Measurements from ENCODE around the gene CPED1. TPM values are rescaled to one million over a fixed set of nuclear protein-coding genes. Genes with fewer than 3 reads are reported as not detected.

Gene CPED1
- total and polyA plus RNA-seq, 10 of the 15 experiments (the other 5 are each of a cell fraction or from before 2014, with no cell fraction given): 0.01 to 0.77 (median 0.10) TPM; not detected in 1

DNA sequence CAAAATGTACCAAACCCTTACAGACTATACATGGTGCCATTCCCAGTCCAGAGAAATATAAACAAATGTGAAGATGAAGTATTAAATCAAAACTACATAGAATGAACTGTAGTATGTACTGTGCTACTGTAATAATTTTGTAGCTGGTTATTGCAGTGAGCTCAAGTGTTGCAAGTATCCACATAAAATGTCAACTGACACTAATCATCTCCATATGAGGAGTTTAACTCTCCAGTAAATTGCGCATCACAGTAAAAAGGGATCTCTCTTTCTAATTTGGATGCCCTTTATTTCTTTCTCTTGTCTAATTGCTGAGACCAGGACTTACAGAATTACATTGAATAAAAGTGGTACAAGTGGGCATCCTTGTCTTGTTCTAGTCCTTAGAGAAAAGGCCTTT lies 165.5 kb downstream of the CPED1 start:
- no peaks in the 10 kb centered on the region for H3K4me1 ChIP-seq (ENCODE audit: control insufficient read depth, insufficient read depth, low read length)
- no peak for TF ChIP-seq KAT2A (conservative IDR thresholded peaks at IDR 0.05; ENCODE audit: control insufficient read depth, low read depth, low read length)
- H3K9me3 ChIP-seq (replicated peaks; ENCODE audit: control insufficient read depth, insufficient read depth, low read length): no peaks in the 10 kb centered on the region
- BruUV-seq (replicated peaks): no TSS peak
- intact Hi-C loops (cut with micrococcal nuclease; ENCODE audit: unreplicated experiment): no loop called here
- no peak overlapping the region for H3K27ac ChIP-seq (ENCODE audit: control insufficient read depth, insufficient read depth)
- in situ Hi-C loops (cut with MboI): no loop called here
- DNase-seq (ENCODE audit: low read depth, low spot score) (no peak), ATAC-seq (no peak), FAIRE-seq (no peak)
- ChIA-PET RAD21 (ENCODE audit: unreplicated experiment) (no interaction called here), CTCF (interaction anchor here (1.5 kb wide), 1 partner anchor 14 kb away, joined by 6 read pairs; no protein-coding TSS in a partner anchor), POLR2A (no interaction called here), SMC1A (ENCODE audit: uncharacterized antibody, unreplicated experiment) (interaction anchor here (1.1 kb wide), 1 partner anchor 26 kb away, joined by 4 read pairs; no protein-coding TSS in a partner anchor)
- no peaks in the 10 kb centered on the region for H4K20me1 ChIP-seq (ENCODE audit: control insufficient read depth, insufficient read depth)
- no peaks in the 10 kb centered on the region for H3K79me2 ChIP-seq (ENCODE audit: control insufficient read depth, insufficient read depth, low read length)
- H3K9ac ChIP-seq (ENCODE audit: control insufficient read depth, insufficient read depth, low read length): no peak overlapping the region
- H2AFZ ChIP-seq (ENCODE audit: control insufficient read depth, low read depth, low read length): no peak overlapping the region
- H3K36me3 ChIP-seq (ENCODE audit: control insufficient read depth in 2 of 2, insufficient read depth in 2 of 2, low read length in 1 of 2): no peaks in the 10 kb centered on the region
- H3K4me2 ChIP-seq (ENCODE audit: control insufficient read depth, insufficient read depth): no peak overlapping the region
- no peak overlapping the region for H3K4me3 ChIP-seq
- no peaks in the 10 kb centered on the region for H3K27me3 ChIP-seq (replicated peaks in 1 of 2; ENCODE audit: control insufficient read depth in 2 of 2, insufficient read depth in 2 of 2, low read length in 1 of 2)
- WGBS (ENCODE audit: insufficient coverage, insufficient replicate concordance, low lambda C conversion rate, missing lambda C conversion rate): 90% methylated on average over 1 of the region's 1 CpG

DNA sequence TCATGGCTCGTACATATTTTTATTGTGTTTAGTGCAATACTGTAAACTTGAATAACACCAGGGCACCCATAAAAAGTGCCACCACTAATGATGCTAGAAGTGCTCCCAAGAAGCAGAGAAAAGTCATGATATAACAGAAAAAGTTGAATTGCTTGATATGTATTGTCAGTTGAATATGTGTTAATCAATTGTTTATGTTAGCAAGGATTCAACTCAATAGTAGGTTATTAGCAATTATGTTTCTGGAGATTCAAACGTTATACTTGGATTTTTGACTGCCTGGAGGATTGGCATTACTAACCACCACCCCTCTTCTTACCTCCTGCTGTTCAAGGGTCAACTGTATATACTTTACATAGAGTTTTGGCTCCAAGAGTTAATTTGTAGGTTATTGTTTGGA lies 168.3 kb downstream of the CPED1 start:
- ChIA-PET SMC1A (ENCODE audit: uncharacterized antibody, unreplicated experiment) (no interaction called here), CTCF (interaction anchor here (0.7 to 1.0 kb wide), 2 partner anchors 461 to 616 kb away, joined by 3 read pairs; no protein-coding TSS in a partner anchor), POLR2A (no interaction called here), RAD21 (ENCODE audit: unreplicated experiment) (no interaction called here)
- no peaks in the 10 kb centered on the region for H3K4me1 ChIP-seq (ENCODE audit: control insufficient read depth, insufficient read depth, low read length)
- intact Hi-C loops (cut with micrococcal nuclease; ENCODE audit: unreplicated experiment) (no loop called here), in situ Hi-C loops (cut with MboI) (no loop called here)
- H3K27ac ChIP-seq (ENCODE audit: control insufficient read depth, insufficient read depth): no peak overlapping the region
- no peaks in the 10 kb centered on the region for H3K9me3 ChIP-seq (replicated peaks; ENCODE audit: control insufficient read depth, insufficient read depth, low read length)
- H3K27me3 ChIP-seq (replicated peaks in 1 of 2; ENCODE audit: control insufficient read depth in 2 of 2, insufficient read depth in 2 of 2, low read length in 1 of 2): no peaks in the 10 kb centered on the region
- no TSS peak for BruUV-seq (replicated peaks)
- H4K20me1 ChIP-seq (ENCODE audit: control insufficient read depth, insufficient read depth): no peaks in the 10 kb centered on the region
- H3K4me2 ChIP-seq (ENCODE audit: control insufficient read depth, insufficient read depth): no peak overlapping the region
- no peak for TF ChIP-seq NFYA (IDR thresholded peaks at IDR 0.05; ENCODE audit: borderline replicate concordance, low read depth, low read length)
- TF ChIP-seq, protein P1, sequence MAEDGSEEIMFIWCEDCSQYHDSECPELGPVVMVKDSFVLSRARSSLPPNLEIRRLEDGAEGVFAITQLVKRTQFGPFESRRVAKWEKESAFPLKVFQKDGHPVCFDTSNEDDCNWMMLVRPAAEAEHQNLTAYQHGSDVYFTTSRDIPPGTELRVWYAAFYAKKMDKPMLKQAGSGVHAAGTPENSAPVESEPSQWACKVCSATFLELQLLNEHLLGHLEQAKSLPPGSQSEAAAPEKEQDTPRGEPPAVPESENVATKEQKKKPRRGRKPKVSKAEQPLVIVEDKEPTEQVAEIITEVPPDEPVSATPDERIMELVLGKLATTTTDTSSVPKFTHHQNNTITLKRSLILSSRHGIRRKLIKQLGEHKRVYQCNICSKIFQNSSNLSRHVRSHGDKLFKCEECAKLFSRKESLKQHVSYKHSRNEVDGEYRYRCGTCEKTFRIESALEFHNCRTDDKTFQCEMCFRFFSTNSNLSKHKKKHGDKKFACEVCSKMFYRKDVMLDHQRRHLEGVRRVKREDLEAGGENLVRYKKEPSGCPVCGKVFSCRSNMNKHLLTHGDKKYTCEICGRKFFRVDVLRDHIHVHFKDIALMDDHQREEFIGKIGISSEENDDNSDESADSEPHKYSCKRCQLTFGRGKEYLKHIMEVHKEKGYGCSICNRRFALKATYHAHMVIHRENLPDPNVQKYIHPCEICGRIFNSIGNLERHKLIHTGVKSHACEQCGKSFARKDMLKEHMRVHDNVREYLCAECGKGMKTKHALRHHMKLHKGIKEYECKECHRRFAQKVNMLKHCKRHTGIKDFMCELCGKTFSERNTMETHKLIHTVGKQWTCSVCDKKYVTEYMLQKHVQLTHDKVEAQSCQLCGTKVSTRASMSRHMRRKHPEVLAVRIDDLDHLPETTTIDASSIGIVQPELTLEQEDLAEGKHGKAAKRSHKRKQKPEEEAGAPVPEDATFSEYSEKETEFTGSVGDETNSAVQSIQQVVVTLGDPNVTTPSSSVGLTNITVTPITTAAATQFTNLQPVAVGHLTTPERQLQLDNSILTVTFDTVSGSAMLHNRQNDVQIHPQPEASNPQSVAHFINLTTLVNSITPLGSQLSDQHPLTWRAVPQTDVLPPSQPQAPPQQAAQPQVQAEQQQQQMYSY (CRISPR knock-in tag; IDR thresholded peaks at IDR 0.05): no peak
- TF ChIP-seq, protein P2, sequence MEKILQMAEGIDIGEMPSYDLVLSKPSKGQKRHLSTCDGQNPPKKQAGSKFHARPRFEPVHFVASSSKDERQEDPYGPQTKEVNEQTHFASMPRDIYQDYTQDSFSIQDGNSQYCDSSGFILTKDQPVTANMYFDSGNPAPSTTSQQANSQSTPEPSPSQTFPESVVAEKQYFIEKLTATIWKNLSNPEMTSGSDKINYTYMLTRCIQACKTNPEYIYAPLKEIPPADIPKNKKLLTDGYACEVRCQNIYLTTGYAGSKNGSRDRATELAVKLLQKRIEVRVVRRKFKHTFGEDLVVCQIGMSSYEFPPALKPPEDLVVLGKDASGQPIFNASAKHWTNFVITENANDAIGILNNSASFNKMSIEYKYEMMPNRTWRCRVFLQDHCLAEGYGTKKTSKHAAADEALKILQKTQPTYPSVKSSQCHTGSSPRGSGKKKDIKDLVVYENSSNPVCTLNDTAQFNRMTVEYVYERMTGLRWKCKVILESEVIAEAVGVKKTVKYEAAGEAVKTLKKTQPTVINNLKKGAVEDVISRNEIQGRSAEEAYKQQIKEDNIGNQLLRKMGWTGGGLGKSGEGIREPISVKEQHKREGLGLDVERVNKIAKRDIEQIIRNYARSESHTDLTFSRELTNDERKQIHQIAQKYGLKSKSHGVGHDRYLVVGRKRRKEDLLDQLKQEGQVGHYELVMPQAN (conservative IDR thresholded peaks at IDR 0.05): no peak
- TF ChIP-seq, protein P3, sequence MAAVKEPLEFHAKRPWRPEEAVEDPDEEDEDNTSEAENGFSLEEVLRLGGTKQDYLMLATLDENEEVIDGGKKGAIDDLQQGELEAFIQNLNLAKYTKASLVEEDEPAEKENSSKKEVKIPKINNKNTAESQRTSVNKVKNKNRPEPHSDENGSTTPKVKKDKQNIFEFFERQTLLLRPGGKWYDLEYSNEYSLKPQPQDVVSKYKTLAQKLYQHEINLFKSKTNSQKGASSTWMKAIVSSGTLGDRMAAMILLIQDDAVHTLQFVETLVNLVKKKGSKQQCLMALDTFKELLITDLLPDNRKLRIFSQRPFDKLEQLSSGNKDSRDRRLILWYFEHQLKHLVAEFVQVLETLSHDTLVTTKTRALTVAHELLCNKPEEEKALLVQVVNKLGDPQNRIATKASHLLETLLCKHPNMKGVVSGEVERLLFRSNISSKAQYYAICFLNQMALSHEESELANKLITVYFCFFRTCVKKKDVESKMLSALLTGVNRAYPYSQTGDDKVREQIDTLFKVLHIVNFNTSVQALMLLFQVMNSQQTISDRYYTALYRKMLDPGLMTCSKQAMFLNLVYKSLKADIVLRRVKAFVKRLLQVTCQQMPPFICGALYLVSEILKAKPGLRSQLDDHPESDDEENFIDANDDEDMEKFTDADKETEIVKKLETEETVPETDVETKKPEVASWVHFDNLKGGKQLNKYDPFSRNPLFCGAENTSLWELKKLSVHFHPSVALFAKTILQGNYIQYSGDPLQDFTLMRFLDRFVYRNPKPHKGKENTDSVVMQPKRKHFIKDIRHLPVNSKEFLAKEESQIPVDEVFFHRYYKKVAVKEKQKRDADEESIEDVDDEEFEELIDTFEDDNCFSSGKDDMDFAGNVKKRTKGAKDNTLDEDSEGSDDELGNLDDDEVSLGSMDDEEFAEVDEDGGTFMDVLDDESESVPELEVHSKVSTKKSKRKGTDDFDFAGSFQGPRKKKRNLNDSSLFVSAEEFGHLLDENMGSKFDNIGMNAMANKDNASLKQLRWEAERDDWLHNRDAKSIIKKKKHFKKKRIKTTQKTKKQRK (IDR thresholded peaks at IDR 0.05; ENCODE audit: low read depth, low read length): no peak
- no peak for TF ChIP-seq RB1 (IDR thresholded peaks at IDR 0.05; ENCODE audit: borderline replicate concordance)
- TF ChIP-seq SUPT20H (IDR thresholded peaks at IDR 0.05; ENCODE audit: borderline replicate concordance, control insufficient read depth, low read depth, low read length): no peak
- no peak overlapping the region for H2AFZ ChIP-seq (ENCODE audit: control insufficient read depth, low read depth, low read length)
- no peak overlapping the region for H3K4me3 ChIP-seq
- WGBS (ENCODE audit: insufficient coverage, insufficient replicate concordance, low lambda C conversion rate, missing lambda C conversion rate): 48% methylated on average over 2 of the region's 2 CpGs
- H3K9ac ChIP-seq (ENCODE audit: control insufficient read depth, insufficient read depth, low read length): no peak overlapping the region
- H3K79me2 ChIP-seq (ENCODE audit: control insufficient read depth, insufficient read depth, low read length): no peaks in the 10 kb centered on the region
- no peaks in the 10 kb centered on the region for H3K36me3 ChIP-seq (ENCODE audit: control insufficient read depth in 2 of 2, insufficient read depth in 2 of 2, low read length in 1 of 2)
- ATAC-seq (no peak), FAIRE-seq (no peak), DNase-seq (ENCODE audit: low read depth, low spot score) (no peak)
